Liver (tissue), 9 donors: ENCODE results near the gene MYO3B. TPM values are rescaled to one million over a fixed set of nuclear protein-coding genes. Genes with fewer than 3 reads are reported as not detected.

Experiments used
- DNase-seq: peaks from one replicate; pipeline ENCODE4 v3.0.0-alpha.2; 2017; ENCODE audit warnings: low spot score
- H3K27ac ChIP-seq, 2 donors: one replicate each; pipeline ENCODE4 v1.7.0; 2013; ENCODE audit warnings: inconsistent platforms in 2 of 2, low read length in 2 of 2, control low read depth in 1 of 2, low read depth in 1 of 2, mild to moderate bottlenecking in 1 of 2
- H3K27me3 ChIP-seq, 4 donors: one replicate each; pipeline versions ENCODE4 v1.6.1 to v1.7.0; 2013; ENCODE audit warnings: low read length in 3 of 4, inconsistent platforms in 1 of 4, mild to moderate bottlenecking in 1 of 4, moderate library complexity in 1 of 4; ENCODE audit not compliant: control insufficient read depth in 4 of 4, insufficient read depth in 4 of 4
- H3K36me3 ChIP-seq, 4 donors: one replicate each; pipeline versions ENCODE4 v1.6.1 to v1.7.0; 2013; ENCODE audit warnings: low read length in 3 of 4, mild to moderate bottlenecking in 3 of 4, low read depth in 1 of 4, moderate library complexity in 1 of 4; ENCODE audit not compliant: control insufficient read depth in 4 of 4, insufficient read depth in 3 of 4
- H3K4me1 ChIP-seq, 4 donors: one replicate each; pipeline versions ENCODE4 v1.6.1 to v1.7.0; 2013; ENCODE audit warnings: low read length in 3 of 4, mild to moderate bottlenecking in 3 of 4, moderate library complexity in 1 of 4; ENCODE audit not compliant: control insufficient read depth in 4 of 4, insufficient read depth in 4 of 4
- H3K4me3 ChIP-seq, 3 donors: one replicate each; pipeline versions ENCODE4 v1.6.1 to v1.7.0; 2013; ENCODE audit warnings: low read length in 3 of 3, control low read depth in 1 of 3, low read depth in 1 of 3, mild to moderate bottlenecking in 1 of 3
- H3K9ac ChIP-seq, 2 donors: one replicate each; pipeline ENCODE4 v1.7.0; 2013; ENCODE audit warnings: low read length in 2 of 2, mild to moderate bottlenecking in 2 of 2, moderate library complexity in 2 of 2, control low read depth in 1 of 2, low read depth in 1 of 2
- H3K9me3 ChIP-seq, 4 donors: one replicate each; pipeline versions ENCODE4 v1.6.1 to v1.7.0; 2013; ENCODE audit warnings: low read length in 3 of 4; ENCODE audit not compliant: control insufficient read depth in 4 of 4
- ATF3 ChIP-seq: IDR thresholded peaks from 2 replicates; pipeline ENCODE4 v1.6.1; 2016; ENCODE audit warnings: antibody characterized with exemption
- CTCF ChIP-seq: fragments of 150-350 bp; IDR thresholded peaks from 2 replicates; pipeline ENCODE4 v1.5.1; 2017; ENCODE audit warnings: improper control_type of control experiment, low read depth, low read length; ENCODE audit not compliant: missing input control
- EGR1 ChIP-seq, 2 donors: IDR thresholded peaks; 2 replicates each; pipeline ENCODE4 v1.6.1; 2016 to 2018; ENCODE audit warnings: antibody characterized with exemption in 2 of 2, low read depth in 2 of 2
- FOXA1 ChIP-seq: IDR thresholded peaks from 2 replicates; pipeline ENCODE4 v1.6.1; 2016; ENCODE audit warnings: antibody characterized with exemption
- GABPA ChIP-seq, 2 donors: IDR thresholded peaks in 1 of 2; conservative IDR thresholded peaks in 1 of 2; 2 replicates each; pipeline ENCODE4 v1.6.1; 2016; ENCODE audit warnings: antibody characterized with exemption in 2 of 2, mild to moderate bottlenecking in 1 of 2, moderate library complexity in 1 of 2
- HNF4G ChIP-seq: IDR thresholded peaks from 2 replicates; pipeline ENCODE4 v1.6.1; 2016; ENCODE audit warnings: antibody characterized with exemption
- JUND ChIP-seq, 2 donors: IDR thresholded peaks; 2 replicates each; pipeline ENCODE4 v1.6.1; 2016; ENCODE audit warnings: antibody characterized with exemption in 2 of 2
- MAX ChIP-seq: IDR thresholded peaks from 2 replicates; pipeline ENCODE4 v1.6.1; 2016; ENCODE audit warnings: antibody characterized with exemption
- REST ChIP-seq: IDR thresholded peaks from 2 replicates; pipeline ENCODE4 v1.6.1; 2016; ENCODE audit warnings: antibody characterized with exemption, mild to moderate bottlenecking
- RXRA ChIP-seq, 2 donors: IDR thresholded peaks; 2 replicates each; pipeline ENCODE4 v1.6.1; 2017 to 2018; ENCODE audit warnings: antibody characterized with exemption in 2 of 2, mild to moderate bottlenecking in 1 of 2
- SP1 ChIP-seq: IDR thresholded peaks from 2 replicates; pipeline ENCODE4 v1.6.1; 2018; ENCODE audit warnings: antibody characterized with exemption, mild to moderate bottlenecking
- TAF1 ChIP-seq: conservative IDR thresholded peaks from 2 replicates; pipeline ENCODE4 v1.6.1; 2016; ENCODE audit warnings: antibody characterized with exemption, mild to moderate bottlenecking
- YY1 ChIP-seq: IDR thresholded peaks from 2 replicates; pipeline ENCODE4 v1.6.1; 2016; ENCODE audit warnings: antibody characterized with exemption, mild to moderate bottlenecking
- ZBTB33 ChIP-seq: IDR thresholded peaks from 2 replicates; pipeline ENCODE4 v1.6.1; 2016; ENCODE audit warnings: antibody characterized with exemption
- WGBS: extraction: QIAGEN DNeasy Blood & Tissue Kit; methylation state at CpG from one replicate; pipeline ENCODE4 v1.1.7; 2013; 5-methylcytosine and 5-hydroxymethylcytosine counted together
- polyA plus RNA-seq, 2 donors: library from polyadenylated mRNA; stranded (reverse) in 1 of 2; unstranded in 1 of 2; fragments of 200-250 nt in 1 of 2; fragments of >200 nt in 1 of 2; fragmentation: Nextera tagmentation in 1 of 2; extraction: Ambion mirVana in 1 of 2; gene quantifications; one replicate each; pipeline versions ENCODE4 v1.2.1 to v1.2.3, GENCODE V29; 2013 to 2015
- total RNA-seq, 2 donors: library from RNA; depleted of rRNA; stranded (reverse); fragments of >200 nt; gene quantifications; one replicate each; pipeline ENCODE4 v1.2.3, GENCODE V29; 2014
- donor health status: healthy.
- donor health status: healthy.
- donor health status: healthy.
- donor health status: healthy.
- donor health status: healthy.

Gene MYO3B
- total and polyA plus RNA-seq, 4 donors = under 0.01 to 0.05 TPM; not detected in 2

GRCh38 chr2:170165129-170165528 is 12.8 kb upstream of the MYO3B start:
- 79% methylated on average over 2 of the region's 2 CpGs for WGBS
- H3K36me3 ChIP-seq = no peaks in the 10 kb centered on the region

More at GRCh38 chr2:170165129-170165528, 12.8 kb upstream of the MYO3B start:
- Histone ChIP-seq H3K4me3 (no peak overlapping the region), H3K27ac (no peak overlapping the region), H3K27me3 (no peaks in the 10 kb centered on the region), H3K9me3 (no peaks in the 10 kb centered on the region), H3K9ac (no peak overlapping the region), H3K4me1 (no peaks in the 10 kb centered on the region)
- no peak for DNase-seq
- no peak for TF ChIP-seq GABPA (IDR thresholded peaks at IDR 0.05 in 1 of 2, conservative IDR thresholded peaks at IDR 0.05 in 1 of 2)
- TF ChIP-seq REST = no peak
- no peak for TF ChIP-seq HNF4G
- no peak for TF ChIP-seq CTCF
- TF ChIP-seq RXRA (IDR thresholded peaks at IDR 0.05) = no peak
- no peak for TF ChIP-seq MAX
- TF ChIP-seq ATF3 = no peak
- no peak for TF ChIP-seq EGR1 (IDR thresholded peaks at IDR 0.05; ENCODE audit: low read depth in 2 of 2)
- TF ChIP-seq SP1 = no peak
- TF ChIP-seq TAF1 = no peak
- no peak for TF ChIP-seq JUND (IDR thresholded peaks at IDR 0.05)
- TF ChIP-seq FOXA1 = no peak
- TF ChIP-seq ZBTB33 = no peak
- TF ChIP-seq YY1 = no peak
